DMS 273 treated with DMSO at 0.1 percent for 48 hours (cell line): ENCODE measurements around the gene DMWD.

Experiments
- DNase-seq: peaks from one replicate; lab custom pipeline; 2025; lab: John Stamatoyannopoulos, UW

The DMWD gene

GRCh38 chr19:45786533-45786894 is 6.1 kb downstream of the DMWD start:
- no peak for DNase-seq

GRCh38 chr19:45785781-45786532 is 6.7 kb downstream of the DMWD start:
- DNase-seq: no peak

GRCh38 chr19:45785097-45785496 is 7.5 kb downstream of the DMWD start:
- DNase-seq: peak; percentile 76

GRCh38 chr19:45784096-45784495 is 8.5 kb downstream of the DMWD start:
- no peak for DNase-seq

- DNase-seq: no peak
Observed at GRCh38 chr19:45782820-45783785, 9.5 kb downstream of the DMWD start.

- DNase-seq: no peak
Observed at GRCh38 chr19:45782162-45782691, 10.4 kb downstream of the DMWD start, which contains the start of gene DMPK. DMPK (minus strand) TSS chr19:45782490; CDS start chr19:45782352, 138 bp downstream.

- peak; percentile 51 for DNase-seq
Observed at GRCh38 chr19:45781214-45782161, 11.2 kb downstream of the DMWD start.

- no peak for DNase-seq
Observed at GRCh38 chr19:45780448-45781213, 12.0 kb downstream of the DMWD start.

- no peak for DNase-seq
Observed at GRCh38 chr19:45780146-45780447, 12.5 kb downstream of the DMWD start.

GRCh38 chr19:45779231-45780145 is 13.2 kb downstream of the DMWD start:
- DNase-seq: no peak

- no peak for DNase-seq
Observed at GRCh38 chr19:45778010-45778661, 14.5 kb downstream of the DMWD start.

- DNase-seq: no peak
Observed at GRCh38 chr19:45777395-45777961, 15.2 kb downstream of the DMWD start.

GRCh38 chr19:45774765-45775164 is 17.9 kb downstream of the DMWD start:
- DNase-seq: no peak

GRCh38 chr19:45773384-45773783 is 19.3 kb downstream of the DMWD start:
- no peak for DNase-seq

GRCh38 chr19:45772912-45773311 is 19.7 kb downstream of the DMWD start:
- no peak for DNase-seq

- no peak for DNase-seq
Observed at GRCh38 chr19:45772130-45772840, 20.4 kb downstream of the DMWD start.

GRCh38 chr19:45771311-45771933 is 21.2 kb downstream of the DMWD start:
- DNase-seq: no peak
